Epithelial cell of esophagus (primary cell): ENCODE results near the gene PLEKHM3.

Experiments used
- DNase-seq: peaks from one replicate; pipeline ENCODE4 v3.0.0; 2010; ENCODE audit warnings: low read depth
- H3K4me3 ChIP-seq: 2 replicates; pipeline ENCODE4 v1.5.1; 2011; ENCODE audit warnings: mild to moderate bottlenecking, low read length, control low read depth
- CTCF ChIP-seq: IDR thresholded peaks from 2 replicates; pipeline ENCODE4 v1.5.1; 2011; ENCODE audit warnings: low read depth, mild to moderate bottlenecking, low read length, control low read depth, inconsistent platforms; ENCODE audit not compliant: insufficient read depth; ENCODE audit errors: missing control alignments

PLEKHM3 gene

GRCh38 chr2:208025037-208025813 lies at the start of gene PLEKHM3:
TSS of gene PLEKHM3 (minus strand) at chr2:208025527. CDS start at chr2:208001639, 23,888 bp downstream.
- TF ChIP-seq CTCF = no peak
- DNase-seq = peak; percentile 85
- H3K4me3 ChIP-seq = peak within 1 kb of the TSS; percentile 85

GRCh38 chr2:208074610-208075356 lies 49.5 kb upstream of the PLEKHM3 start:
- no peak overlapping the region for H3K4me3 ChIP-seq
- TF ChIP-seq CTCF = no peak

GRCh38 chr2:208072250-208072892 lies 47.0 kb upstream of the PLEKHM3 start:
- H3K4me3 ChIP-seq = no peak overlapping the region
- TF ChIP-seq CTCF = peak; percentile 84
- DNase-seq = peak; percentile 76

More at GRCh38 chr2:208074610-208075356, 49.5 kb upstream of the PLEKHM3 start:
- DNase-seq = no peak

GRCh38 chr2:208069186-208069585 lies 43.9 kb upstream of the PLEKHM3 start:
- TF ChIP-seq CTCF = no peak
- H3K4me3 ChIP-seq = no peak overlapping the region
- no peak for DNase-seq

GRCh38 chr2:208066016-208066415 lies 40.7 kb upstream of the PLEKHM3 start:
- H3K4me3 ChIP-seq = no peak overlapping the region
- no peak for DNase-seq
- TF ChIP-seq CTCF = no peak

GRCh38 chr2:208065476-208065875 lies 40.1 kb upstream of the PLEKHM3 start:
- no peak for TF ChIP-seq CTCF
- no peak for DNase-seq
- H3K4me3 ChIP-seq = no peak overlapping the region
